Measurements from ENCODE around the gene TRIM10.
A peak's percentile ranks its signal among the peaks of the same experiment; 100 is the strongest.

TRIM10 gene

GRCh38 chr6:30130887-30131862 is 29.8 kb downstream of the TRIM10 start:
- peak overlapping the region; percentile 1; the same call in 1 of the 2 replicates for H3K27ac ChIP-seq (ENCODE audit: low read length)
- H3F3A ChIP-seq (ENCODE audit: insufficient read depth, low read length): peaks cover 8% of the 10 kb centered on the region
- peak overlapping the region; percentile 47 for H3K4me3 ChIP-seq (ENCODE audit: low read length)
- peak overlapping the region; percentile 73 for H2AFZ ChIP-seq (ENCODE audit: low read length)
- H3K9me2 ChIP-seq (replicated peaks; ENCODE audit: insufficient read depth, low read length): no peaks in the 10 kb centered on the region
- peaks cover 21% of the 10 kb centered on the region for H3K4me1 ChIP-seq (ENCODE audit: low read length)
- peak overlapping the region; percentile 59 for H3K4me2 ChIP-seq (ENCODE audit: low read depth, low read length)
- H3K36me3 ChIP-seq (replicated peaks; ENCODE audit: insufficient read depth, low read length): no peaks in the 10 kb centered on the region
- H3K9me3 ChIP-seq (replicated peaks; ENCODE audit: insufficient read depth, low read length): no peaks in the 10 kb centered on the region
- DNase-seq: peak; percentile 88
- H3K9ac ChIP-seq (ENCODE audit: low read length): no peak overlapping the region
- no peaks in the 10 kb centered on the region for H3K79me2 ChIP-seq (ENCODE audit: low read length)
- H4K20me1 ChIP-seq (ENCODE audit: insufficient read depth, low read length): no peaks in the 10 kb centered on the region
- H3K27me3 ChIP-seq (replicated peaks; ENCODE audit: insufficient read depth, low read length): peaks cover 17% of the 10 kb centered on the region
- peak; percentile 100 for TF ChIP-seq CTCF (IDR thresholded peaks at IDR 0.05; ENCODE audit: low read length)
- no peak for TF ChIP-seq EZH2phosphoT487 (IDR thresholded peaks at IDR 0.05; ENCODE audit: low read length)
- no peak for TF ChIP-seq EZH2 (optimal IDR thresholded peaks at IDR 0.05; ENCODE audit: low read depth, low read length)

GRCh38 chr6:30130179-30130679 is 30.8 kb downstream of the TRIM10 start:
- Histone ChIP-seq H3K4me1 (ENCODE audit: low read length) (peaks cover 13% of the 10 kb centered on the region), H4K20me1 (ENCODE audit: insufficient read depth, low read length) (no peaks in the 10 kb centered on the region), H3K9me3 (replicated peaks; ENCODE audit: insufficient read depth, low read length) (no peaks in the 10 kb centered on the region), H3K9me2 (replicated peaks; ENCODE audit: insufficient read depth, low read length) (no peaks in the 10 kb centered on the region), H3K79me2 (ENCODE audit: low read length) (no peaks in the 10 kb centered on the region), H3K4me2 (ENCODE audit: low read depth, low read length) (peak overlapping the region; percentile 59), H3K27ac (ENCODE audit: low read length) (peak overlapping the region; percentile 1; the same call in 1 of the 2 replicates), H3F3A (ENCODE audit: insufficient read depth, low read length) (peaks cover 7% of the 10 kb centered on the region; the same call in 1 of the 2 replicates), H3K9ac (ENCODE audit: low read length) (no peak overlapping the region), H2AFZ (ENCODE audit: low read length) (no peak overlapping the region), H3K36me3 (replicated peaks; ENCODE audit: insufficient read depth, low read length) (no peaks in the 10 kb centered on the region), H3K27me3 (replicated peaks; ENCODE audit: insufficient read depth, low read length) (peaks cover 17% of the 10 kb centered on the region), H3K4me3 (ENCODE audit: low read length) (peak overlapping the region; percentile 47; the same call in 1 of the 2 replicates)
- TF ChIP-seq EZH2 (optimal IDR thresholded peaks at IDR 0.05; ENCODE audit: low read depth, low read length): no peak
- TF ChIP-seq EZH2phosphoT487 (IDR thresholded peaks at IDR 0.05; ENCODE audit: low read length): no peak
- TF ChIP-seq CTCF (IDR thresholded peaks at IDR 0.05; ENCODE audit: low read length): no peak
- DNase-seq: no peak

GRCh38 chr6:30129265-30130178 is 31.5 kb downstream of the TRIM10 start:
- Histone ChIP-seq H3K27ac (ENCODE audit: low read length) (no peak overlapping the region), H2AFZ (ENCODE audit: low read length) (no peak overlapping the region), H3F3A (ENCODE audit: insufficient read depth, low read length) (peaks cover 7% of the 10 kb centered on the region; the same call in 1 of the 2 replicates), H3K79me2 (ENCODE audit: low read length) (no peaks in the 10 kb centered on the region), H3K36me3 (replicated peaks; ENCODE audit: insufficient read depth, low read length) (no peaks in the 10 kb centered on the region), H3K9me2 (replicated peaks; ENCODE audit: insufficient read depth, low read length) (no peaks in the 10 kb centered on the region), H3K9ac (ENCODE audit: low read length) (no peak overlapping the region), H4K20me1 (ENCODE audit: insufficient read depth, low read length) (no peaks in the 10 kb centered on the region), H3K27me3 (replicated peaks; ENCODE audit: insufficient read depth, low read length) (peaks cover 17% of the 10 kb centered on the region), H3K4me1 (ENCODE audit: low read length) (peaks cover 13% of the 10 kb centered on the region), H3K9me3 (replicated peaks; ENCODE audit: insufficient read depth, low read length) (no peaks in the 10 kb centered on the region), H3K4me2 (ENCODE audit: low read depth, low read length) (peak overlapping the region; percentile 59; the same call in 1 of the 2 replicates), H3K4me3 (ENCODE audit: low read length) (no peak overlapping the region)
- TF ChIP-seq EZH2 (optimal IDR thresholded peaks at IDR 0.05; ENCODE audit: low read depth, low read length): no peak
- TF ChIP-seq EZH2phosphoT487 (IDR thresholded peaks at IDR 0.05; ENCODE audit: low read length): no peak
- TF ChIP-seq CTCF (IDR thresholded peaks at IDR 0.05; ENCODE audit: low read length): no peak
- no peak for DNase-seq

Data from MM.1S (cell line).